Parathyroid adenoma (tissue), 2 donors: ENCODE measurements around the gene UMAD1.

Experiments used
- H2AFZ ChIP-seq: fragments of 300-600 bp; sonication (generic); one replicate; pipeline ENCODE4 v1.7.0; 2017; ENCODE audit warnings: antibody characterized with exemption, mild to moderate bottlenecking
- H3K27ac ChIP-seq: fragments of 300-600 bp; sonication (generic); one replicate; pipeline ENCODE4 v1.7.0; 2017
- H3K27me3 ChIP-seq: fragments of 300-600 bp; sonication (generic); one replicate; pipeline ENCODE4 v1.7.0; 2017; ENCODE audit warnings: low read length; ENCODE audit not compliant: control insufficient read depth, insufficient read depth
- H3K36me3 ChIP-seq: fragments of 300-600 bp; sonication (generic); one replicate; pipeline ENCODE4 v1.7.0; 2017; ENCODE audit warnings: low read length; ENCODE audit not compliant: control insufficient read depth, insufficient read depth
- H3K4me1 ChIP-seq: fragments of 300-600 bp; sonication (generic); one replicate; pipeline ENCODE4 v1.7.0; 2017; ENCODE audit warnings: control low read depth
- H3K4me2 ChIP-seq: fragments of 300-600 bp; sonication (generic); one replicate; pipeline ENCODE4 v1.7.0; 2017; ENCODE audit warnings: low read length
- H3K4me3 ChIP-seq: fragments of 300-600 bp; sonication (generic); one replicate; pipeline ENCODE4 v1.7.0; 2017; ENCODE audit warnings: low read depth, low read length
- H3K79me2 ChIP-seq: fragments of 300-600 bp; sonication (generic); one replicate; pipeline ENCODE4 v1.7.0; 2017; ENCODE audit warnings: control low read depth
- H3K9ac ChIP-seq: fragments of 300-600 bp; sonication (generic); one replicate; pipeline ENCODE4 v1.7.0; 2017; ENCODE audit warnings: mild to moderate bottlenecking
- H3K9me3 ChIP-seq: fragments of 300-600 bp; sonication (generic); one replicate; pipeline ENCODE4 v1.7.0; 2017; ENCODE audit warnings: low read length; ENCODE audit not compliant: control insufficient read depth
- CTCF ChIP-seq: fragments of 300-600 bp; sonication (generic); IDR thresholded peaks from one replicate; pipeline ENCODE4 v1.7.0; 2017; ENCODE audit warnings: antibody characterized with exemption, mild to moderate bottlenecking
- donor health status: primary hyperparathyroidism.

The UMAD1 gene

GRCh38 chr7:7857143-7857583 lies 216.6 kb downstream of the UMAD1 start:
- no peak overlapping the region for H3K9ac ChIP-seq
- TF ChIP-seq CTCF = no peak
- no peak overlapping the region for H2AFZ ChIP-seq
- H3K9me3 ChIP-seq = no peaks in the 10 kb centered on the region
- H3K4me3 ChIP-seq = no peak overlapping the region
- no peaks in the 10 kb centered on the region for H3K27me3 ChIP-seq
- no peak overlapping the region for H3K27ac ChIP-seq
- H3K4me1 ChIP-seq = peaks cover 13% of the 10 kb centered on the region
- H3K79me2 ChIP-seq = peaks cover 16% of the 10 kb centered on the region
- no peak overlapping the region for H3K4me2 ChIP-seq
- H3K36me3 ChIP-seq = no peaks in the 10 kb centered on the region

- TF ChIP-seq CTCF = no peak
- Histone ChIP-seq H3K4me1 (peaks cover 4% of the 10 kb centered on the region), H3K9me3 (no peaks in the 10 kb centered on the region), H2AFZ (no peak overlapping the region), H3K4me2 (no peak overlapping the region), H3K4me3 (no peak overlapping the region), H3K9ac (no peak overlapping the region), H3K79me2 (peaks cover 14% of the 10 kb centered on the region), H3K27ac (no peak overlapping the region), H3K36me3 (no peaks in the 10 kb centered on the region), H3K27me3 (no peaks in the 10 kb centered on the region)
Observed at GRCh38 chr7:7858559-7858958, 218.0 kb downstream of the UMAD1 start.

GRCh38 chr7:7859411-7859810 lies 218.9 kb downstream of the UMAD1 start:
- peaks cover 4% of the 10 kb centered on the region for H3K4me1 ChIP-seq
- H3K27ac ChIP-seq = no peak overlapping the region
- H3K9me3 ChIP-seq = no peaks in the 10 kb centered on the region
- no peak overlapping the region for H3K9ac ChIP-seq
- no peak for TF ChIP-seq CTCF
- no peak overlapping the region for H3K4me3 ChIP-seq
- no peaks in the 10 kb centered on the region for H3K27me3 ChIP-seq
- H3K79me2 ChIP-seq = peaks cover 13% of the 10 kb centered on the region
- H2AFZ ChIP-seq = no peak overlapping the region
- no peak overlapping the region for H3K4me2 ChIP-seq
- H3K36me3 ChIP-seq = no peaks in the 10 kb centered on the region

GRCh38 chr7:7861211-7861633 lies 220.7 kb downstream of the UMAD1 start:
- peaks cover 4% of the 10 kb centered on the region for H3K4me1 ChIP-seq
- H3K4me3 ChIP-seq = no peak overlapping the region
- TF ChIP-seq CTCF = no peak
- H2AFZ ChIP-seq = no peak overlapping the region
- peaks cover 3% of the 10 kb centered on the region for H3K79me2 ChIP-seq
- no peaks in the 10 kb centered on the region for H3K27me3 ChIP-seq
- no peak overlapping the region for H3K27ac ChIP-seq
- H3K9ac ChIP-seq = no peak overlapping the region
- no peaks in the 10 kb centered on the region for H3K9me3 ChIP-seq
- no peaks in the 10 kb centered on the region for H3K36me3 ChIP-seq
- no peak overlapping the region for H3K4me2 ChIP-seq

- H3K9ac ChIP-seq = no peak overlapping the region
- H3K27me3 ChIP-seq = no peaks in the 10 kb centered on the region
- no peaks in the 10 kb centered on the region for H3K36me3 ChIP-seq
- no peak overlapping the region for H3K4me3 ChIP-seq
- H3K4me2 ChIP-seq = no peak overlapping the region
- H3K4me1 ChIP-seq = peaks cover 4% of the 10 kb centered on the region
- H3K79me2 ChIP-seq = peaks cover 3% of the 10 kb centered on the region
- no peaks in the 10 kb centered on the region for H3K9me3 ChIP-seq
- TF ChIP-seq CTCF = no peak
- no peak overlapping the region for H3K27ac ChIP-seq
- no peak overlapping the region for H2AFZ ChIP-seq
Observed at GRCh38 chr7:7862393-7862792, 221.8 kb downstream of the UMAD1 start.
